PC-3 (cell line): Measurements from ENCODE around the gene POU4F3. TPM values are rescaled to one million over a fixed set of nuclear protein-coding genes. Genes with fewer than 3 reads are reported as not detected.

Experiments
- ATAC-seq: fragments of 200-7000 bp; cut with Tn5 transposase; 2 replicates; pipeline ENCODE4 v1.9.1; 2020; ENCODE audit warnings: mild to moderate bottlenecking, moderate library complexity
- BruUV-seq: library from RNA; stranded (reverse); fragments of 400-500 nt; replicated peaks from 2 replicates; lab custom pipeline; 2021; lab: Mats Ljungman, UMichigan
- CTCF ChIA-PET: fragments of 300-600 bp; sonication (Branson Sonifier 250); formaldehyde crosslinking; loops from one replicate; lab custom pipeline; 2022; ENCODE audit warnings: antibody characterized with exemption; lab: Charles Lee
- POLR2A ChIA-PET: fragments of 300-600 bp; sonication (Branson Sonifier 250); formaldehyde crosslinking; loops from one replicate; lab custom pipeline; 2022; ENCODE audit warnings: antibody characterized with exemption; ENCODE audit not compliant: unreplicated experiment; lab: Charles Lee
- DNase-seq: peaks from one replicate; pipeline ENCODE4 v3.0.0-alpha.2; 2015
- H2AFZ ChIP-seq: fragments of 300-600 bp; sonication (generic); 2 replicates; pipeline ENCODE4 v1.6.0; 2016; ENCODE audit warnings: antibody characterized with exemption, low read length
- H3F3A ChIP-seq: fragments of 300-600 bp; sonication (generic); one replicate; pipeline ENCODE4 v1.6.0; 2017; ENCODE audit warnings: antibody characterized with exemption, low read length, control low read depth, mild to moderate bottlenecking; ENCODE audit not compliant: unreplicated experiment
- H3K27ac ChIP-seq: fragments of 300-600 bp; sonication (generic); 2 replicates; pipeline ENCODE4 v1.5.1; 2016; ENCODE audit warnings: mild to moderate bottlenecking, low read length
- H3K27me3 ChIP-seq: fragments of 300-600 bp; sonication (generic); 2 replicates; pipeline ENCODE4 v1.6.1; 2016; ENCODE audit warnings: low read length, mixed read lengths
- H3K36me3 ChIP-seq: fragments of 300-600 bp; sonication (generic); 2 replicates; pipeline ENCODE4 v1.6.1; 2016; ENCODE audit warnings: low read depth, mixed run types, low read length, mixed read lengths
- H3K4me1 ChIP-seq: fragments of 300-600 bp; sonication (generic); 2 replicates; pipeline ENCODE4 v1.5.1; 2016; ENCODE audit warnings: low read length; ENCODE audit not compliant: insufficient read depth
- H3K4me2 ChIP-seq: fragments of 300-600 bp; sonication (generic); 2 replicates; pipeline ENCODE4 v1.6.0; 2016; ENCODE audit warnings: low read length
- H3K4me3 ChIP-seq: fragments of 300-600 bp; sonication (generic); 2 replicates; pipeline ENCODE4 v1.5.1; 2016; ENCODE audit warnings: mild to moderate bottlenecking, low read length, mixed read lengths
- H3K79me2 ChIP-seq: fragments of 300-600 bp; sonication (generic); 2 replicates; pipeline ENCODE4 v1.6.1; 2017; ENCODE audit warnings: low read length, mixed read lengths
- H3K9ac ChIP-seq: fragments of 300-600 bp; sonication (generic); 2 replicates; pipeline ENCODE4 v1.6.0; 2016; ENCODE audit warnings: mild to moderate bottlenecking, low read length
- H3K9me2 ChIP-seq: fragments of 300-600 bp; sonication (generic); replicated peaks from 2 replicates; pipeline ENCODE4 v1.6.1; 2016; ENCODE audit warnings: mixed run types, low read length, mixed read lengths
- H3K9me3 ChIP-seq: fragments of 300-600 bp; sonication (generic); 2 replicates; pipeline ENCODE4 v1.6.1; 2016; ENCODE audit warnings: low read length, mixed read lengths
- H4K20me1 ChIP-seq: fragments of 300-600 bp; sonication (generic); 2 replicates; pipeline ENCODE4 v1.6.1; 2016; ENCODE audit warnings: low read length, mixed read lengths
- CTCF ChIP-seq: fragments of 300-600 bp; sonication (generic); conservative IDR thresholded peaks from 2 replicates; pipeline ENCODE4 v1.5.1; 2017; ENCODE audit warnings: antibody characterized with exemption, low read depth, mild to moderate bottlenecking, low read length
- EZH2 ChIP-seq: fragments of 300-600 bp; sonication (generic); IDR thresholded peaks from one replicate; pipeline ENCODE4 v1.6.1; 2017; ENCODE audit warnings: antibody characterized with exemption, mild to moderate bottlenecking, low read length; ENCODE audit not compliant: unreplicated experiment
- EZH2phosphoT487 ChIP-seq: fragments of 300-600 bp; sonication (generic); IDR thresholded peaks from 2 replicates; pipeline ENCODE4 v1.6.1; 2018; ENCODE audit warnings: mild to moderate bottlenecking, antibody characterized with exemption, low read length, borderline replicate concordance
- intact Hi-C: fragments of 100-400 bp; cut with micrococcal nuclease; formaldehyde crosslinking; loops from 2 replicates; pipeline ENCODE4 v1.9.0; 2023
- total RNA-seq: library from RNA; depleted of rRNA; stranded (reverse); fragments of >200 nt; gene quantifications from 2 replicates; pipeline ENCODE4 v1.2.3, GENCODE V29; 2014

Gene POU4F3
- total RNA-seq, 1 experiment from 2014 or later: not detected

DNA sequence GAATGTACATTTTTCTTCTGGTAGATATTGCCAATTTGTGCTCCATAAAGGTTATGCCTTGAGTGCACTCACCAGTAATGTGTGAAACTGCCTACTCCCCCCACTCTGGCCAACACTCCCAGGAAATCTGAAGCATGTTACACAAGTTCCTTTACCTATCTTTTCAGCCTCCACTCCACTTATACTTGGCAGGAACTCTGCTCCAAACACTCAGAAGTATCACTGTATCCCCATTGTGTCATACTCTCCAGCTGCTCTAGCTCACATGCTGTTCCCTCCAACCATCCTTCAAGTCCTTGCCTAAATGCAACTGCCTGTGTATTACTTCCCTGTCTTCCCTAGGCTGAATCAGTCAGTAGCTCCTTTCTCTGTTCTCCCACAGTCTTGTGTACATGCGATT, 28.3 kb downstream of the POU4F3 start:
- H3K4me1 ChIP-seq: 0 out of 2 replicates have a peak, but pooled peaks cover 5% of the 10 kb centered on the region

DNA sequence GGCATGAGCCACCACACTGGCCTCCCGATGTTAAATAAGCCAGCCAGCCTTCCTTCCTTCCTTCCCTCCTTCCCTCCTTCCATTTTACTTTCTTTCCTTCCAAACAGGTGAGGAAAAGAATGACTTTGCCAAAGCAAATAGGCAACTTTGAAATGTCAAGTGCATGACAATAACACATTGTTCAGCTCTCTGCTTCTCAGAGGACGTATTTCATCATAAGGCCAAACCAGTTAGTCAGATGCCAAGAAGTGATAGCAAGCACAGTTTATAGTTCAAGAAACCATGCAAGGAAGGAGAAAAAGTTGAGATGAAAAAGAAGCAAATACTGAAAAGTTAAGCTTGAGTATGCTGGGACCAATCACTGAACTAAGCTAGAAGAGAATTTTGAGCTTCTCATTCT, 29.5 kb downstream of the POU4F3 start:
- Histone ChIP-seq H3K4me3 (no peak overlapping the region), H3K4me2 (no peak overlapping the region), H3K4me1 (0 out of 2 replicates have a peak, but pooled peaks cover 5% of the 10 kb centered on the region), H3F3A (no peaks in the 10 kb centered on the region), H3K9ac (no peak overlapping the region), H3K27me3 (peaks cover 6% of the 10 kb centered on the region), H3K36me3 (no peaks in the 10 kb centered on the region), H2AFZ (no peak overlapping the region), H3K9me3 (no peaks in the 10 kb centered on the region), H4K20me1 (no peaks in the 10 kb centered on the region), H3K79me2 (no peaks in the 10 kb centered on the region), H3K9me2 (no peaks in the 10 kb centered on the region), H3K27ac (no peak overlapping the region)
- intact Hi-C loops: no loop called here
- TF ChIP-seq CTCF: no peak
- no peak for TF ChIP-seq EZH2phosphoT487
- no peak for TF ChIP-seq EZH2
- CTCF ChIA-PET: no interaction called here
- no TSS peak for BruUV-seq
- POLR2A ChIA-PET: no interaction called here
- DNase-seq: peak; percentile 63
- peak; percentile 59 for ATAC-seq

More for the DNA sequence above, 28.3 kb downstream of the POU4F3 start:
- H3K9me3 ChIP-seq: no peaks in the 10 kb centered on the region
- no peaks in the 10 kb centered on the region for H3K79me2 ChIP-seq
- ChIA-PET POLR2A (no interaction called here), CTCF (no interaction called here)
- no peaks in the 10 kb centered on the region for H3F3A ChIP-seq
- H4K20me1 ChIP-seq: no peaks in the 10 kb centered on the region
- no peak overlapping the region for H3K27ac ChIP-seq
- H3K9ac ChIP-seq: no peak overlapping the region
- DNase-seq (no peak), ATAC-seq (no peak)
- TF ChIP-seq EZH2 (no peak), CTCF (no peak), EZH2phosphoT487 (no peak)
- no peaks in the 10 kb centered on the region for H3K36me3 ChIP-seq
- intact Hi-C loops: no loop called here
- peaks cover 6% of the 10 kb centered on the region; the same call in 1 of the 2 replicates for H3K27me3 ChIP-seq
- no peak overlapping the region for H2AFZ ChIP-seq
- H3K4me3 ChIP-seq: no peak overlapping the region
- H3K4me2 ChIP-seq: no peak overlapping the region
- no TSS peak for BruUV-seq
- no peaks in the 10 kb centered on the region for H3K9me2 ChIP-seq

DNA sequence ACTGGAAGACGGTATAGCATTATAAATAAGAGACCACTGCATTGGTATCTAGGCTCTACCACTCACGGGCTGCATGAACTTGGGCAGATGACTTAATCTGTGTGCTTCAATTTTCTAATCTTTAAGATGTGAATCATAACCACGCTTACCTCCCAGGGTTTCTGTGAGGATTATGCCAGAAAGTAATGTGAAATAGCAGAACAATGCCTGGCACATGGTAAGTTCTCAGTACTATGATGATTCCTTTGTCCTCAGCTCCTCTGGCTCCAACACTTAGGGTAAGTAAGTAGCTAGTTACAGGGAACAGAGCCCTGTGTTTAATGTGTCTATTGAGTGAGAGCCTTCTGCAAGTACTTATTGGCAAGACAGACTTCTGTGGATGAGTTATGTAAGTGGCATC, 31.1 kb downstream of the POU4F3 start:
- intact Hi-C loops: no loop called here
- Histone ChIP-seq H3K27me3 (peaks cover 6% of the 10 kb centered on the region), H3K9me2 (no peaks in the 10 kb centered on the region), H3K9ac (no peak overlapping the region), H3K36me3 (no peaks in the 10 kb centered on the region), H3K9me3 (no peaks in the 10 kb centered on the region), H2AFZ (no peak overlapping the region), H4K20me1 (no peaks in the 10 kb centered on the region), H3K4me1 (0 out of 2 replicates have a peak, but pooled peaks cover 5% of the 10 kb centered on the region), H3K4me3 (no peak overlapping the region), H3F3A (no peaks in the 10 kb centered on the region), H3K4me2 (no peak overlapping the region), H3K27ac (no peak overlapping the region), H3K79me2 (no peaks in the 10 kb centered on the region)
- DNase-seq: peak; percentile 53
- CTCF ChIA-PET: no interaction called here
- POLR2A ChIA-PET: no interaction called here
- no peak for TF ChIP-seq CTCF
- no peak for TF ChIP-seq EZH2phosphoT487
- no peak for TF ChIP-seq EZH2
- no TSS peak for BruUV-seq
- ATAC-seq: peak; percentile 32
